HG03097 (cell line): ENCODE data around the gene APBA1.

ENCODE experiments used
- ATAC-seq: cut with Tn5 transposase; IDR thresholded peaks from one replicate; pipeline ENCODE4 v1.9.1; 2021; ENCODE audit not compliant: unreplicated experiment, low FRiP score

Gene APBA1

DNA sequence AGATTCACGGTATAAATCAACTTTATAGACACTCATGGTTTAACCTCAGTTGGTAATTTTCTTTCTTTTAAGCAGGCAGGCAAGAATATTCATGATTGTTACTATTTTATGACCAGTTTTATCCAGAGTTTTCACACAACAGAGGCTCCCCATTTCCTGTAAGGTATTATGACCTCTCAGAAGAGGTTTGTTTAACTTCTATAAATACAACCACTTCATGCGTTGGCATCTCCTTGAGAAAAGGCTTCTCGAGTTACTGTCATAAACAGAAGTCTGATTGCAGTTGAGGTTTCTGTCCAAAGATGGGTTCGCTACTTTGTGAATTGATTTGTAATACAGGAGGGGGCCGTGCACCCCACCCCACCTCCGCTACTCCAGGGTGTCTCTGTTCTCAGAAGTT lies 291.9 kb downstream of the APBA1 start:
- ATAC-seq: no peak

DNA sequence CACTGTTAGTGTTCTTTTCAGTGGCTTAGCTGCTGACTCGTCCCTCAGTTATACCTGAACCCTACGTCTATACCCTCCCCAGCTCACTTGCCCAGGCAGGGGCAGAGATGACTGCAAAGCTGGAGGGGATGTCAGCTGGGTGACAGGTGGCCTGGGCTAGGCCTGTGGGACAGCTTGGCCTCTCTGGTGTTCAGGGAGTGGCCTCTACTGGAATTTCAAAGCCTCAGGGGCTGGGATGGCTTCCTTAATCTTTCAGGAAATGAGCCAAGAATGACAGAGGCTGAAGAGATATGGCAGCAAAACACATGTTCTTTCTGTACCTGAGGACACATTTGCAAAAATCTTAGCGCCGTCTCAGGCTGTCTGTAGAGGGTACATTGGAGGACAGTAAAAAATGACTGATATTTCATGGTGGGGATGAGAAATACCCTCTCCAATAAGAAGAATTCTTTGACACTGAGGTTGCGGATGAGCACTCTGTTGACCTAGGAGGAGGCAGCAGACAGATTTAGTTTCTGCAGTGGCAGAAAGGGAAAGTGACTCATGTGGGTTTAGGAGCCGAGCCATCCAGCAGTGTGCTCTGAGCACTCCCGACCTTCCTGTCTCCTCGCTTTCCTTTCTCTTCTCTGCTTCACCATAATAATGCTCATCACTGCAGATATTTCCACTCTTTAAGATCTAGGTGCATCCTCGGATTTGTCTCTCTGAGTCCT lies 292.7 kb downstream of the APBA1 start:
- no peak for ATAC-seq

DNA sequence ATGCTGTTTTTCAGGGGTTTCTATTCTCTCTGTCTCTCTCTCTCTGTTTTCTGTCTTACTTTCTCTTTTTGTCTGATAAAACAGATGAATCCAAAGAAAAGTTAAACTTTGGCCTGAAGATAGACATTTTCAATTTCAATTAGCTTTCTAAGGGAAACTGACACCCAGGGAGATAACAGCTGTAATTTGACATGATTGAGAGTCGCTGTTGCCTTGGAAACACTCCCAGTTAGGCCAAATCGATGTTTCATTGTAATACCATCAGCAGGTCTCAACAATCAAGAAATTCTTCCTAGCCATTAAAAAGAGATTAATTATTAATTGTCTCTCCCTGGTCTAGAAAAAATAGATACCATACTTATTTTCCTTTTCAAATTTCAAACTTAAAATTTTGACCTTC lies 294.2 kb downstream of the APBA1 start:
- ATAC-seq: no peak
